BJ (cell line): Measurements from ENCODE around the gene GPC6. TPM values are rescaled to one million over a fixed set of nuclear protein-coding genes. Genes with fewer than 3 reads are reported as not detected.
A peak's percentile ranks its signal among the peaks of the same experiment; 100 is the strongest.

Source experiments
- CTCF ChIA-PET: fragments of 350-600 bp; formaldehyde crosslinking; extraction: SDS; loops from one replicate; lab custom pipeline; 2021; ENCODE audit warnings: antibody characterized with exemption, inconsistent platforms; lab: Yijun Ruan, JAX
- POLR2A ChIA-PET: fragments of 300-600 bp; sonication (Branson Sonifier 250); formaldehyde crosslinking; extraction: SDS; loops from one replicate; lab custom pipeline; 2021; ENCODE audit warnings: antibody characterized with exemption; lab: Charles Lee
- DNase-seq: peaks from one replicate; pipeline ENCODE4 v3.0.0-alpha.2; 2011; ENCODE audit warnings: low read depth
- H3K27me3 ChIP-seq: 2 replicates; pipeline ENCODE4 v1.6.0; 2011; ENCODE audit warnings: low read length; ENCODE audit not compliant: control insufficient read depth, insufficient read depth
- H3K36me3 ChIP-seq: 2 replicates; pipeline ENCODE4 v1.5.1; 2011; ENCODE audit warnings: low read length; ENCODE audit not compliant: control insufficient read depth, insufficient read depth
- H3K4me3 ChIP-seq: 2 replicates; pipeline ENCODE4 v1.5.1; 2011; ENCODE audit warnings: low read depth, mild to moderate bottlenecking, control low read depth, low read length
- CTCF ChIP-seq: IDR thresholded peaks from 2 replicates; pipeline ENCODE4 v1.5.1; 2011; ENCODE audit warnings: low read depth, mild to moderate bottlenecking, control low read depth, inconsistent platforms, low read length, moderate library complexity; ENCODE audit not compliant: insufficient read depth
- polyA plus RNA-seq: library from polyadenylated mRNA; depleted of rRNA; stranded (reverse); fragments of >200 nt; gene quantifications from 2 replicates; pipeline ENCODE4 v1.2.3, GENCODE V29; 2011

The GPC6 gene
- polyA plus RNA-seq, 1 experiment, result 23.0 TPM

- CTCF ChIA-PET, result no interaction called here
- H3K27me3 ChIP-seq, result no peaks in the 10 kb centered on the region
- POLR2A ChIA-PET, result no interaction called here
- DNase-seq, result no peak
- no peak overlapping the region for H3K4me3 ChIP-seq
- H3K36me3 ChIP-seq, result no peaks in the 10 kb centered on the region
- no peak for TF ChIP-seq CTCF
Measured at GRCh38 chr13:94327318-94327717, 1100.7 kb downstream of the GPC6 start.

- ChIA-PET CTCF (interaction anchor here (0.9 kb wide), 1 partner anchor 174 kb away, joined by 3 read pairs; no protein-coding TSS in a partner anchor), POLR2A (no interaction called here)
Measured at GRCh38 chr13:94328381-94329041, 1101.9 kb downstream of the GPC6 start.

GRCh38 chr13:94329277-94329676 lies 1102.7 kb downstream of the GPC6 start:
- H3K36me3 ChIP-seq, result no peaks in the 10 kb centered on the region
- no peaks in the 10 kb centered on the region for H3K27me3 ChIP-seq
- TF ChIP-seq CTCF, result no peak
- no peak for DNase-seq
- POLR2A ChIA-PET, result no interaction called here
- H3K4me3 ChIP-seq, result no peak overlapping the region; the same call in 1 of the 2 replicates
- CTCF ChIA-PET, result interaction anchor here (0.9 kb wide), 1 partner anchor 175 kb away, joined by 3 read pairs; no protein-coding TSS in a partner anchor

More at GRCh38 chr13:94328381-94329041, 1101.9 kb downstream of the GPC6 start:
- H3K27me3 ChIP-seq, result no peaks in the 10 kb centered on the region
- H3K4me3 ChIP-seq, result no peak overlapping the region
- no peaks in the 10 kb centered on the region for H3K36me3 ChIP-seq
- TF ChIP-seq CTCF, result no peak
- no peak for DNase-seq

- POLR2A ChIA-PET, result no interaction called here
- CTCF ChIA-PET, result interaction anchor here (0.6 to 1.0 kb wide), 3 partner anchors 19 to 25 kb away, joined by 3 read pairs; no protein-coding TSS in a partner anchor
- H3K4me3 ChIP-seq, result no peak overlapping the region
- no peaks in the 10 kb centered on the region for H3K27me3 ChIP-seq
- peak; percentile 77 for DNase-seq
- no peaks in the 10 kb centered on the region for H3K36me3 ChIP-seq
- no peak for TF ChIP-seq CTCF
Measured at GRCh38 chr13:94329754-94330551, 1103.3 kb downstream of the GPC6 start.

GRCh38 chr13:94330552-94331071 lies 1104.0 kb downstream of the GPC6 start:
- CTCF ChIA-PET, result interaction anchor here (0.8 to 1.0 kb wide), 2 partner anchors 22 to 25 kb away, joined by 3 read pairs; no protein-coding TSS in a partner anchor
- Histone ChIP-seq H3K4me3 (no peak overlapping the region), H3K36me3 (no peaks in the 10 kb centered on the region), H3K27me3 (no peaks in the 10 kb centered on the region)
- TF ChIP-seq CTCF, result no peak
- no peak for DNase-seq
- POLR2A ChIA-PET, result no interaction called here
